Mucosa of stomach (tissue), 1 donor: ENCODE results near the gene HERC3.

ENCODE experiments used
- H3K27me3 ChIP-seq: one replicate; pipeline ENCODE4 v1.7.0; 2013; ENCODE audit warnings: mild to moderate bottlenecking, low read length; ENCODE audit not compliant: control insufficient read depth, insufficient read depth
- H3K36me3 ChIP-seq: one replicate; pipeline ENCODE4 v1.7.0; 2013; ENCODE audit warnings: low read length; ENCODE audit not compliant: control insufficient read depth, insufficient read depth
- H3K4me1 ChIP-seq: one replicate; pipeline ENCODE4 v1.7.0; 2013; ENCODE audit warnings: mild to moderate bottlenecking, low read length; ENCODE audit not compliant: control insufficient read depth, insufficient read depth
- H3K4me3 ChIP-seq: one replicate; pipeline ENCODE4 v1.7.0; 2013; ENCODE audit warnings: low read length
- H3K9ac ChIP-seq: one replicate; pipeline ENCODE4 v1.7.0; 2013; ENCODE audit warnings: mild to moderate bottlenecking, low read length, moderate library complexity
- H3K9me3 ChIP-seq: one replicate; pipeline ENCODE4 v1.7.0; 2013; ENCODE audit warnings: mild to moderate bottlenecking, low read length, moderate library complexity; ENCODE audit not compliant: control insufficient read depth
- donor health status: Pancreatic carcinoma.

HERC3 gene

DNA sequence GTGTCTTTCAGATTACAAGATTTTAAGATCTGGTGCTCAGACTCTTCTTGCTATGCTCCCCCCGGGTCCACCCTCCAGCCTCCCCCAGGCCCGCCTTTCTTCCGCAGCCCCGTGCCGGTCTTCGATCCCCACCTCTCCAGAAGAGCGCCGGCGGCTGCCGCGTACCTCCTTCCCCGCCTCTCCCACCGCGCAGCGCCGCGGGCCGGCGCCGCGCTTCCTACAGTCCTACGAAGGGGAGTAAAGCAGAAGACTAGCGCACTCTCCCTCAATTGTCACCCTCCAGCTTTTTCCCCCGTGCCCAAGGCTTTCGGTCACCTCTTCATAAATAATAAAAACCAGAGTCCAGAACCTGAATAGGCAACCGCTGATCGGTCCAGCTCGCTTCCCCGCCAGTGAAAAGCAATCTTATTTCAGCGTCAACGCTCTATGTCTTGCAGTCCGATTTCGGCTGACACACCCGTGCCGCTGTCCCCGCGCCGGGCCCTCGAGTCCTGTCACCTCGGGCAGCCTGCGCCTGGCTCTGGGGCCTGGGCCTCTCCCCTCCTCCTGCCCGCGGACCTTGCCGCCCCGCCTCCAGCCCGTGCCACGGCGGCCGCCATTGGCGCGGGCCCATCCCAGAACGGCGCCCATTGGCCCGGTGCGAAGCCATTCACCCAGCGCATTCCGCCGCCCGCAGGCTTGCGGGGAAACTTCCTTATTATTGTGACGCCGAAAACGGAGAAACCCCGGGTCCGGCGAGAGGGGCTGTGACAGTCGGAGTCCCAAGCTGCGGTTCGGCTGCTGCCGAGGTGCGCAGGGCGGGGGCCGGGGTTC is at the start of gene HERC3:
Gene HERC3, plus strand, starts transcription at position 694 of the 813 bp plus-strand sequence. CDS start 13,344 bp downstream, outside the sequence.
- Histone ChIP-seq H3K27me3 (no peaks in the 10 kb centered on the region), H3K36me3 (no peaks in the 10 kb centered on the region), H3K9ac (peak within 1 kb of the TSS; percentile 81), H3K4me3 (peak within 1 kb of the TSS; percentile 49), H3K9me3 (no peaks in the 10 kb centered on the region), H3K4me1 (peaks cover 7% of the 10 kb centered on the region)

DNA sequence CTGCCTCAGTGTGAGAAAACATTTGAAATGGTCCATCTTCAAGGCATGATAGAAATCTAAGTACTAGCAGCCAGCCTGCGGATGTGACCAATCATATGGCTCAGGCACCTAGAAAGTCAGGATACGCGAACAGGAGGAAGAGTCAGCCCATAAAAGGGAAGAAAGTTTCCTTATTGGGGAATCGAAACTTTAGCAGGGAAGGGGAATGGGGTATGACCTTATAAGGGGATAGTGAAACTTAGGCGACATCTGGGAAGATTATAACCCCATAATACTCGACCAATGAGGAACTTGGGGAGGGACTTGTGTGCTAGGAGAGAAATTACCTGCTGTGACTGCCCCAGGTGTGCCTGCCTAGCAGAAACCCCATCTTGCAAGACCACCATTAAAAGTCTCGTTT is 42.5 kb upstream of the HERC3 start:
- no peaks in the 10 kb centered on the region for H3K27me3 ChIP-seq
- no peaks in the 10 kb centered on the region for H3K36me3 ChIP-seq
- H3K4me1 ChIP-seq, result no peaks in the 10 kb centered on the region
- no peaks in the 10 kb centered on the region for H3K9me3 ChIP-seq
- no peak overlapping the region for H3K9ac ChIP-seq
- H3K4me3 ChIP-seq, result no peak overlapping the region

GRCh38 chr4:88567591-88567990 is 24.7 kb upstream of the HERC3 start:
- Histone ChIP-seq H3K4me3 (no peak overlapping the region), H3K27me3 (no peaks in the 10 kb centered on the region), H3K9ac (no peak overlapping the region)

DNA sequence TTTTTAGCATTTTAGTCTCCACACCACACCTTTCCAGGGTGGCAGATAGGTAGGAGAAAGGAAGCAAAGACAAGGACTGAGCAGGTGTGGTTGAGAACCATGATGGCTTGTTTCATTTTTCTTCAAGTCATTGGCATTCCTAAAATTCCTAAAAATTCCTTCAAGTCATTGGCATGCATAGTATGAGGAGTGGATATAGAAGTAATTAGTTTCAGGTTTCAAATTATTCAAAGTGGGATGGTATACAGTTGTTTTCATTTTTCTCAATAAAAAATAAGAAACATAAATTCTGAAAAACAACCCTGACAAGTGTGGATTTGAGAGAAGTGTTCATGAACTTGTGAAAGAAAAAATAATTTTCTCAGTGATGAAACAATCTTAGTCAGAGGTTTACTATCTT is 22.3 kb upstream of the HERC3 start:
- H3K4me1 ChIP-seq, result no peaks in the 10 kb centered on the region

More at GRCh38 chr4:88567591-88567990, 24.7 kb upstream of the HERC3 start:
- Histone ChIP-seq H3K4me1 (no peaks in the 10 kb centered on the region), H3K9me3 (no peaks in the 10 kb centered on the region), H3K36me3 (no peaks in the 10 kb centered on the region)

DNA sequence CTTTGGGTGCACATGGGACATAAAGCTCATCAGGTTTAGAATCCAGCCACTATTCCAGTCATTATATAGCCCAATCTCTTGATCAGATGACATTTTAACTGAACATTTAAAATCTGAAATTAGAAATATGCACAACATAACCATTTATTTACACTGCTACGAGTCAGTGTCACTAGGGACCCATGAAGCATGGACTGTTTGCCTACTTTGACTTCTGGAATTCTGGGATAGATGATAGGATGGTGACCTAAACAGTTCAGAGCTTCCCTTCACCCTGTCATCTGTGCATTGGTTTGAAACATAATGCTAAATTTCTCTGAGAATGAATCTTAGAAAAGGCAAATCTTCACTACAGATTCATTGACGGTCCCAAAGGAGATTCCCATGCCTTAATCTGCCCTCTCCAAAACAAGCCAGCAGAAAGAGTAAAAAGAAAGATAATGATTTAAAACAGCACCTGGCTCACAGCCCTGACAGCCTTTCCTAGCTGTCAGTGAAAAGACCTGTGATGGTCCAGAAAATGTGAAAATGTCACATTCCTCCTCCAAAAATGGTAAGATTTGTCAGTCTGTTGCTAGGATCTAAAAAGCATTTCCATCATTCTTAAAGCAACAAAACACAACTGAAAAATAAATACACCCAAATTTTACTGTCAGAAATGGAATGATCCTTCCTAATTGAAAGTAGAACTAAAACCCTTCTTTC is 18.9 kb upstream of the HERC3 start:
- no peaks in the 10 kb centered on the region for H3K27me3 ChIP-seq
- no peaks in the 10 kb centered on the region for H3K4me1 ChIP-seq
- H3K36me3 ChIP-seq, result no peaks in the 10 kb centered on the region
- H3K9me3 ChIP-seq, result no peaks in the 10 kb centered on the region
- H3K4me3 ChIP-seq, result no peak overlapping the region
- no peak overlapping the region for H3K9ac ChIP-seq

More for the DNA sequence above, 22.3 kb upstream of the HERC3 start:
- Histone ChIP-seq H3K27me3 (no peaks in the 10 kb centered on the region), H3K36me3 (no peaks in the 10 kb centered on the region), H3K4me3 (no peak overlapping the region), H3K9me3 (no peaks in the 10 kb centered on the region), H3K9ac (no peak overlapping the region)

- no peaks in the 10 kb centered on the region for H3K36me3 ChIP-seq
- H3K4me1 ChIP-seq, result no peaks in the 10 kb centered on the region
- no peak overlapping the region for H3K4me3 ChIP-seq
- no peaks in the 10 kb centered on the region for H3K27me3 ChIP-seq
- no peak overlapping the region for H3K9ac ChIP-seq
- H3K9me3 ChIP-seq, result no peaks in the 10 kb centered on the region
Observed at GRCh38 chr4:88573995-88574394, 18.3 kb upstream of the HERC3 start.

DNA sequence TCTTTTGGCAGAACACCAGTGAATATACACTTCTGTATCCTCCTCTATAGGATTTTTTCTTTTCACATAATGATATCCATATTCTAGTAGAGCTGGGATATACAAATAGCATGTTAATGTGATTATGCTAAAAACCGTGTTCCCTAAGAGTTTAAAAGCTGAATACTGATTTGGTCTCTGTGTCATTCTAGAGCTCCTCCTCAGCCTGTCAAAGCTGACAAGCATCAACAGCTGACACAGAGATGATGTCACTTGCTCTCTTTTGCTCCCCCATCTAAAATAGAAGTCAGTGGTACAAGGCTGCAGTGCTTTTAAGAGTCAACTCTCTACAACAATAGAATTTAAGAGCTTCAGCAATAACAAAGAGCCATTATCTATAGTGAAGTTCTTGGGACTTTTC is 17.1 kb upstream of the HERC3 start:
- Histone ChIP-seq H3K36me3 (no peaks in the 10 kb centered on the region), H3K9ac (no peak overlapping the region), H3K4me3 (no peak overlapping the region), H3K9me3 (no peaks in the 10 kb centered on the region), H3K27me3 (no peaks in the 10 kb centered on the region), H3K4me1 (no peaks in the 10 kb centered on the region)

DNA sequence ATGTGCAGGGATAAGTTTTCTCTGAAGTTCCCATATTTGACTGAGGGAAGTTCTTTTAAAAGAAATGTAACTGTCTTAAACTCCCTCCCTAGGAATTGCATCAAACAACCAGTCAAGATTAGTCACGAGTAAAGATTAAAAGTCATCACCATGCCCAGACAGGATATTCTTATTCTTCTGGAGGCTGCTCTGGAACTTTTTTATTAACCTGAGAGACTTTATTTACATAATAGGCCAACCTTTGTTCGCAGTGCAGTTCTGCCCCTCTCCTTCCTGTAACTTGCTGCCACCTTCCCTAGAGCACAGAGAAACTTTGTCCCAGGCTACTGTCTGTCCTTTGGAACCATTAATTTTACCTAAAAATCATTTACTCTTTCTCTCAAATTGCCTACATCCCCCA is 9.8 kb upstream of the HERC3 start:
- no peaks in the 10 kb centered on the region for H3K9me3 ChIP-seq
- H3K4me3 ChIP-seq, result no peak overlapping the region
- no peaks in the 10 kb centered on the region for H3K36me3 ChIP-seq
- no peaks in the 10 kb centered on the region for H3K27me3 ChIP-seq
- no peaks in the 10 kb centered on the region for H3K4me1 ChIP-seq
- no peak overlapping the region for H3K9ac ChIP-seq

DNA sequence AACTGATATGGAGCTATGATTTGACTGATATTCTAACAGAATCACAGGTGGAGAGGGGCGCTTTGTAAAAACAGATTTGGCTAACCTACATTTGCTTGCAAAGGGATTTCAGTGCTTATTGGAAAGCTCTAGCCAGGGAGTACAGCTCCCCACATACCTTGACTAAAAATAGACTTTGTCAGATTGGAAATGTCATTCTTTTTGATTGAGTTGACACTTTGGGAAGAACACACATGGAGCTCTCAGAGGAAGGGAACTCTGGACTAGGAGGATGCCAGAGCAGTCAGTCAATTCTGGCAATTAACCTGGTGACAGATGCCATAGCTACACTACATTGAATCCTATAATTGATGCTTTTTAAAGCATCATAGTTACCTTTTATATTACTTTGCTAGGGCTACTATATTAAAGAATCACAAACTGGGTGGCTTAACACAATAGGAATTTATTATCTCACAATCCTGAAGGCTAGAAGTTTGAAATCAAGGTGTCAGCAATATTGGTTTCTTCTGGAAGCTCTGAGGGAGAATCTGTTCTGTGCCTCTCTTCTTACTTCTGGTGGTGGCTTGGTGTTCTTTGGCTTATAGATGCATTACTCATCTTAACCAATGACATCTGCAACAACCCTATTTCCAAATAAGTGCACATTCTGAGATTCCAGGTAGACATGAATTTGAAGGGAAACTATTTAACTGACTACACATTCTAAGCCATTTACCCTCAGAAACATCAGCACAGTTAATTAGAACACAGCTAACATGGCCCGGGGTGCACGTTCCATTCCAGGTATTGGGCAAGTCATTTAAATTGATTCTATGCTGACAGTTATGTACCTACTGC is 8.4 kb upstream of the HERC3 start:
- no peak overlapping the region for H3K4me3 ChIP-seq
- no peaks in the 10 kb centered on the region for H3K4me1 ChIP-seq
- H3K36me3 ChIP-seq, result no peaks in the 10 kb centered on the region
- no peaks in the 10 kb centered on the region for H3K27me3 ChIP-seq
- H3K9me3 ChIP-seq, result no peaks in the 10 kb centered on the region
- no peak overlapping the region for H3K9ac ChIP-seq

DNA sequence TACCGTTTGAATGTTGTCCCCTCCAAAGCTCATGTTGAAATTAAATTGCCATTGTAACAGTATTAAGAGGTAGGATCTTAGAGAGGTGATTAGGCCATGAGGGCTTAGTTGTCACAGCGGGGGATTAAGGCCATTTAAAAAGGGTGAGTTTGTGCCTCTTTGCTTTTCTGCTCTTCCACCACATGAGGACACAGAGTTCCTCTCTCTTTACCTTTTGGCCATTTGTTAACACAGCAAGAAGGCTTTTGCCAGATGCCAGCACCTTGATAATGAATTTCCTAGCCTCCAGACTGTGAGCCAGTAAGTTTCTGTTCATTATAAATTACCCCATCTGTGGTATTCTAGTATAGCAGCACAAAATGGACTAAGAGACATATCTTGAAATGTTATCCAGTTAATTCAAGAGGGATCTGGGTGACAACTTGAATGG is 7.8 kb upstream of the HERC3 start:
- H3K27me3 ChIP-seq, result no peaks in the 10 kb centered on the region
- H3K4me1 ChIP-seq, result no peaks in the 10 kb centered on the region
- H3K9me3 ChIP-seq, result no peaks in the 10 kb centered on the region
- no peaks in the 10 kb centered on the region for H3K36me3 ChIP-seq
- H3K4me3 ChIP-seq, result no peak overlapping the region
- no peak overlapping the region for H3K9ac ChIP-seq

- Histone ChIP-seq H3K27me3 (no peaks in the 10 kb centered on the region), H3K36me3 (no peaks in the 10 kb centered on the region), H3K4me1 (no peaks in the 10 kb centered on the region), H3K9ac (no peak overlapping the region), H3K9me3 (no peaks in the 10 kb centered on the region), H3K4me3 (no peak overlapping the region)
Observed at GRCh38 chr4:88585917-88586316, 6.4 kb upstream of the HERC3 start.

GRCh38 chr4:88587306-88587705 is 5.0 kb upstream of the HERC3 start:
- no peaks in the 10 kb centered on the region for H3K36me3 ChIP-seq
- H3K4me3 ChIP-seq, result no peak overlapping the region
- H3K4me1 ChIP-seq, result no peaks in the 10 kb centered on the region
- no peak overlapping the region for H3K9ac ChIP-seq
- H3K27me3 ChIP-seq, result no peaks in the 10 kb centered on the region
- no peaks in the 10 kb centered on the region for H3K9me3 ChIP-seq
